NCI-H2196 (cell line): ENCODE data around the gene SYT14.
"Not testable (repeated sequence)": the region's sequence is repeated elsewhere in the genome, so short reads cannot be mapped to it uniquely, and the experiment has no call there.

Experiments
- DNase-seq: peaks from one replicate; lab custom pipeline; 2025; ENCODE audit not compliant: unreplicated experiment; lab: John Stamatoyannopoulos, UW

SYT14 gene

DNA sequence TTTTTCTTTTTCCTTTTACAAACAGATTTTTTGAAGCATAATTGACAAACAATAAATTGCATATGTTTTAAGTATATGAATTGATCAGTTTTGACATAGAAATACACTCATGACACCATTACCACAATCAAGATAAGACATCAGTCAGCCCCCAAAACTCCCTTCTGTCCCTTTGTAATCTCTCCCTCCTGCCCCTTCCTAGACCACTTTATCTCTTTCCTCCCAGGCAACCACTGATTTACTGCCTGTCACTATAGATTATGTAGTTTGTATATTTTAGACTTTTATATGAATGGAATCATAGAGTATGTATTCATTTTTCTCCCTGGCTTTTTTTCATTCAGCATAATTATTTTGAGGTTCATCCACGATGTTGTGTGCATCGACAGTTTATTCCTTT, 6.9 kb upstream of the SYT14 start:
- no peak for DNase-seq

DNA sequence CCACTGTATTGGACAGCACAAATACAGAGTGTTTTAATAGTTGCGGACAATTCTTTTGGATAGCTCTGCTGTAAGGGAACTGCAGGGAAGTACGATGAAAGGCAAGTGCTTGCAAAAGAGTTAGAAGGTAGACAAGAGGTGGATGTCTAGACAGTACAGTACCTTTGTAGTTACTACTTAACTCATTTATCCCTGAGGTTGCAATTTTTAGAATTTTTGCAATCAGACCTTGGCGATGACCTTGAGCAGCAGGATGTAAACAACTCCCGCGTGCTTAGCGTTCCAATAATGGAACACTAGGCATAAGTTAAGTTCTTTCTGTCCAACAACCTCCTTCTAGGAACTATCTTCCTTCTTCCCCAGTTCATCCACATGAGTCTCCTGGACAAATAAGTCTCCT, 1.9 kb upstream of the SYT14 start:
- DNase-seq = no peak

DNA sequence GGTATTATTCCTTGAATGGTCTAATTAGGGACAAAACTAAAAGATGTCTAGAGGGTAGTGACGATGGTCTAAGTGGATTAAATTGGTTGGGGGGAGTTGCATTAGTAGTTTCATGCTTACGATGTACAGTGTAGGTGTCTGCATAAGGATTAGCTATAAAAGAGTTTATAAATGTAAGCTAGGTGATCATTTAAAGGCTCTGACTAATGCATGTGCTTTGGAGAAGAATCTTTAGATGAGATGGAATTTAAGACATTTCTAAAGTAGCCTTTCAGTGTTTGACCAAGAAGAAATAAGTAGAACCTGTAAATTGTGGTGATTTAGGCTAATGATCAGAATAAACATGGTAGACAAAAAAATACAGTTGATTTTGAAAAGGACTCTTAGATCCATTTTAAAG, 7.4 kb downstream of the SYT14 start:
- DNase-seq = no peak

DNA sequence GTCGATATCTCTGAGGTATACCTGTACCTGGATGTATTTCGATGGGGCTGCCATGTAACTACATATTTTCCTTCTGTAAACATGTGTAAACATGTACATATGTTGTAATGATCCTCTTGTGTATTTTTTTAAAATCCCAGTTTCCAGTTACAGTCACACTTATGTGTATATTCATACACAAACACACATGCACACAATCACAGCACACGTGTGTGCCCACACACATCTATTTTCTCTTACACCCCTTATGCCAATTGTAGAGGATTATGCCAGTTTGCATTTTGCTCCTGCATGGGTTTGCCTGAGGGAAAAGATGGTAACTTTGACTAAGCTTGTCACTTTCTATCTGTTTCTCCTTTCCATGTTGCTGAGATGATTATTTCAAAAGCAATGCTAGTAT, 10.1 kb downstream of the SYT14 start:
- no peak for DNase-seq

DNA sequence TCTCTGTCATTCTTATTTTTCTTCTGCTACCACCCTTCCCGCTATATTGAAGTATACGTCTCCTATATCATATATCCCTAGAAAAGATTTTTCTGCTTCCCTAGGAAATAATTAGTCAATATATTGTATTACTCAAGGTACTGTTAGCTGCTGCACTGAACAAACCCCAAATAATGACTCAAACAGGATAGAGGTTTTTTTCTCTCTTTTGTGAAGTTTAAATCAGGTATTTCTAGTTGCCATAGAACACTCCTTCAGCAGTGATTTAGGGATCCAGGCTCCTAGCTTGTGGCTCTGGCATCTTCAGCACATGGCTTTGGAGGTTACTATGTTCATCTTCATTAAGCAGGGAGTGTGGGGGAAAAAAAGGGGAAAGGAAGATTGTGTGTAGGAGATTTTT, 18.1 kb downstream of the SYT14 start:
- no peak for DNase-seq

DNA sequence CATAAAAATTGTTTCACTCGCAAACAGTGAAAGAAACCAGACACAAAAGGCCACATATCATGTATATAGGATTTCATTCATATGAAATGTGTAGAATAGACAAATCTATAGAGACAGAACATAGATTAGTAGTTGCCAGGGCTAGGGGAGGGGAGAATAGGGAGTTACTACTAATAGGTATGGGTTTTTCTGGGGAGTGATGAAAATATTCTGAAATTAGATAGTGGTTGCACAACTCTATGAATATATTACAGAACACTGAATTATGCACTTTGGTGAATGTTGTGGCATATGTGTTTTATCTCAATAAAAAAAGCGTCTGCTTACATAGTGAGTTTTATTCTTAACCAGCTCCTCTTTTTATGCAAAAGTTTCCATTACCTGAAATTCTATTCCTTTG, 21.6 kb downstream of the SYT14 start:
- DNase-seq = no peak

DNA sequence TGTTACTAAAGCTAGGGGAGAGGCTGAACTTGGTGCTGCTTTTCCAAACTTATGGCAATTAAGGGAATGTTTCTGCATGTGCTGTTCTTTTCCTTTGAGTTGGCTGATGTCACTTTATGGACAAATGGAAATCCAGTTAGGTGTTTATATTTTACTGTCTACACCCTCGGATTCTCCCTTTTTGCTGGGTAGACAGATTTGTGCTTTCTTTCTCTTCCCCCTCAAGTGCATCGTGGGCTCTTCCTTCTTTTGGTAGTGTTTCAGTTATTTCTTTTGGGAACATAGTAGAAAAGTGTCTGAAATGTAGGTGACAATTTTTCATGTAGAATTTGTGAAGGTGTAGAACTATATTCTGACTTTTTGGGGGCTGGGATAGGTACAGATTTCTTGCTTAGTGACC, 22.9 kb downstream of the SYT14 start:
- no peak for DNase-seq

DNA sequence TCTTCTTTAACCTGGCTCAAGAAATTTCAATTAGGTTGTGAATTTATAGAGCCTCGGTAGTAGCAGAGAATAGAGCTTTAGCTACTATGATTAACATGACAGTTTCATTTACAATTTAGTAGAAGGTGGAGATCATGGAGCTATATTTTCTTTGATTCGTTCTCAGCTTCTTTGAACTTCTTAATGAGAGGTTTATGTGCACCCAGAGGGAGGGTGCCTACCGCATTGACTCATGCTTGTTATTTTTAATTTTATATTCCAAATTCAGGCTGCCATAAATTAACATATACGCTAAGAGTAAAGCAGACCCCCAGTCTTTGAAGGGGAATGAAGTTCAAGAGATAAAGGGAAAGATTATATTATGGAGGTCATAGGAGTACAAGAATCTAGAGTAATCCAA, 24.4 kb downstream of the SYT14 start:
- DNase-seq = no peak

DNA sequence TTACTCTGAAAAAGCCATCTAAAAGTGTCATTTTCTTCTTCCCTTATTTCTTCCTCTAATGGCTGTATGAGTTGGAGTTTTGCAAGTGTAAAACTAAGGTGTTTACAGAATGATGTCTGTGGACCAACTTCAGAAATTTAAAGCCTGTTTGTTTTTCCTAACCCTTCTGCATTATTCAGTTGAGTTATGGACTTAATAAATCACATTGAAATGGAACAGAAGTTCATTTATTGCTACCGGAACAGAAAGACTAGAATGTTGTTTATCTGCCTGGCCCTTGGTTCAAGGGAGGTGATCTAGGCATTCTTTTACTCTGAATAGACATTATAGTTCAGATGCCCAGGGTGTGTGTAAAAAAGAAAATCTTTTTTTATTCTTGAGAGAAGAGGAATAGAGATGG, 24.8 kb downstream of the SYT14 start:
- DNase-seq = no peak

DNA sequence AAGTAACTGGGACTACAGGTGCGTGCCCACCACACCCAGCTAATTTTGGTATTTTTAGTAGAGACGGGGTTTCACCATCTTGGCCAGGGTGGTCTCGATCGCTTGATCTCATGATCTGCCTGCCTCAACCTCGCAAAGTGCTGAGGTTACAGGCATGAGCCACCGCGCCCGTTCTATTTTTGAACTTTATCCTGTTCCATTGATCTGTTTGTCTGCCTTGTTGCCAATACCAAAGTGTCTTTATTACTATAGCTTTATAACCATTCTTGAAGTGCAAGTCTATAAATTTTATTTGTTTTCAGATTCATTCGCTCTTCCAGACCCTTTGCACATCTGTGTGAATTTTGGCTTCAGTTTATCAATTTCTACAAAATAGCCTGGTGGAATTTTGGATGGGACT, 28.0 kb downstream of the SYT14 start:
- DNase-seq = no peak

DNA sequence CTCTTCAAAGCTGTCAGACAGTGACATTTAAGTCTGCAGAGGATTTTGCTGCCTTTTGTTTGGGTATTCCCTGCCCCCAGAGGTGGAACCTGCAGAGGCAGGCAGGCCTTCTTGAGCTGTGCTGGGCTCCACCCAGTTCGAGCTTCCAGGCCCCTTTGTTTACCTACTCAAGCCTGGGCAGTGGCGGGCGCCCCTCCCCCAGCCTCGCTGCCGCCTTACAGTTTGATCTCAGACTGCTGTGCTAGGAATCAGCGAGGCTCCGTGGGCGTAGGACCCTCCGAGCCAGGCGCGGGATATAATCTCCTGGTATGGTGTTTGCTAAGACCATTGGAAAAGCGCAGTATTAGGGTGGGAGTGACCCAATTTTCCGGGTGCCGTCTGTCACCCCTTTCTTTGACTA, 40.7 kb downstream of the SYT14 start:
- DNase-seq = not testable (repeated sequence)

DNA sequence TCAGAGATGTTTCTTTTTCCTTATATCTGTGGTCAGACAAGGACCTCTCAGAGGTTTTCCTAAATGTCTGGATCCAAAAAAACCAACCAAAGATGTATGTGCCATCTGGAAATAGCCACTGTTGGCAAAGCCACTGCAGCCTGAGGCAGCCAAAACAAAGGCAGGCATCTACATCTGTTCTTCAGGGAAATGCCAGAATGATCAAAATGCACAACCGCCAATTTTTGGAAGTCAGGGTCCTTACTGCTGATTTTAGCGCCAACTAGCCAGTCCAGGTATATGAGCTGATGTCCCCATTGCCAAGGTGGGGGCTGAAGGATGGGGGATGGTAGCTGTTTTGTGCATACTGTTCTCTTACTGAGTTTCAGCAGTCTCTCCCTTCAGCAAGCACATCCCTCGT, 45.9 kb downstream of the SYT14 start:
- DNase-seq = no peak

DNA sequence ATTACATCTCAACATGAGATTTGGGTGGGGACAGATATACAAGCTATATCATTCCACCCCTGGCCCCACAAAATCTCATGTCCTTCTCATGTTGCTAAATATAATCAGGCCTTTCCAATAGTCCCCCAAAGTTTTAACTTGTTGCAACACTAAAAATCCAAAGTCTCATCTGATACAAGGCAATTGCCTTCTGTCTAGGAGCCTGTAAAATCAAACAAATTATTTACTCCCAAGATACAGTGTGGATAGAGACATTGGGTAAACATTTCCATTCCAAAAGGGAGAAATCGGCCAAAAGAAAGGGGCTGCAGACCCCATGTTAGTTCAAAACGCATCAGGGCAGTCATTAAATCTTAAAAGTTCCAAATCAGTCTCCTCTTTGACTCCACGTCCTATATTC, 47.0 kb downstream of the SYT14 start:
- DNase-seq = no peak

DNA sequence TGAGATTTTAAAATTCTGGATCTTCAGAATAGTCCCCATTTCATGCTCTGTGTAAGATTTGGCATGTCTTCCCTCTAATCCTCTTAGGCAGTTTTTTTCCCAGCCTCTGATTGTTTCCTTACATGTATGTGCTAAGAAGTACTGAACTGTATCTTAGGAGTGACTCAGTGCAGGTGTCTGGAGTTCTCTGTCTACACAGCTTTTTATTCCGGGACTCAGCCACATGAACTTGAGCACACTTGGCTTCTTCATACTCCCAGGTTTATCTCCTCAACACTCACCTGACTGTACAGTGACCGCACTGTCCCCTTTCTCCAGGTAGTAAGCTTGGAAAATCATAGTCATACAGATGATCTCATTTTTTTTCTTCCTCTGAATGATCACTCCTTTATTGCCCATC, 50.7 kb downstream of the SYT14 start:
- no peak for DNase-seq

DNA sequence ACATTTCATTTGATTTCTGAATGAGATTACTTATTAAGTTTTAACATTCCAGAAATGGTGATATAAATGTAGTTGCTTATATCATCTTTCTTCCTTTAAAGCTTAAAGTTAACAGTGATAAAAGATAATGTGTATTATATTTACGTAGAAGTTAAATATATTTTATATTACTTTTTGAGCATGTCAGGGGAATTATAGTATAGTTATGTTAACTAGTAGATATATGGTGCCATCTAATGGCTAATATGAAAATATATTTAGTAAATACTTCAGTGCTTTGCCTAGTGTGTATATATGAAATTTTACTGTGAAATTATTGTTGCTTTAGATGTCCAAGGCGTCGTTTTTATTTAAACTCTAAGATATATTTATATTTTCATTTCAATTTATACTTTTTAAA, 51.5 kb downstream of the SYT14 start:
- peak; percentile 37 for DNase-seq

DNA sequence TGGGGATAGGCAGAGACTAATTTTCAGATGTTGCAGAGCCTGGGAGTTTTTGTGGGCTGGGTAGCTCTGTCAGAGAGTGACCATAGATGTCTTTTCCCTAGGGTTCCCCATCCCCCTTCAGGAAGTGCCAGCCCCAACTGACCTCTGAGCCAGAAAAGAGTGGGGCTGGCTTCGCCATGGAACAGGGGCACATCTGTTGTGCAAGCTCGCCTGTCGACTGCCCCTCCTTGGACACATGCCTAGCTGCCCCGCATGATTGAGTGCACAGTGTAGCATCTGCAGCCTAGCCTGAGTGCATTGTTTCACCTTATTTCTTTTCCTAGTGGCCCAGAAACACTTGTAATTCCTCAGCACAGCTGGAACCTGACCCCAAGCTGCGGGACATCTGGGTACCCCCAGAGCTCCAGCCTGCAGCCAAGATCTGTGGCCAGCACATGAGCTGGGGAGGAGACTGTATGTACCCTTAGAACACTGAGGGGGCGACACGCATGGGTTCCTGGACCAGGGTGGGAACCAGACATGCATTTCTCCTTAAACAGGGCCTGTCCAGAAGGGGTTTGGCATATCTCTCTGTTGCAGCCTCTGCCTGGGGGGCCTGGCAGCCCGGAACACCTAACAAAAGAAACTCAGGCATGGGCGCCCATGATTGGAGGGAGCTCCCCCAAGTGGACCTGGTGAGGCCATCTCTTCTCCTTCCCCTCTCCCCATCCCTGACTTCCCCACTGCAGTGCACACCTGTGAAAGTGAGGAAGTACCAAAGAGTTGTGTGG, 55.2 kb downstream of the SYT14 start:
- no peak for DNase-seq

DNA sequence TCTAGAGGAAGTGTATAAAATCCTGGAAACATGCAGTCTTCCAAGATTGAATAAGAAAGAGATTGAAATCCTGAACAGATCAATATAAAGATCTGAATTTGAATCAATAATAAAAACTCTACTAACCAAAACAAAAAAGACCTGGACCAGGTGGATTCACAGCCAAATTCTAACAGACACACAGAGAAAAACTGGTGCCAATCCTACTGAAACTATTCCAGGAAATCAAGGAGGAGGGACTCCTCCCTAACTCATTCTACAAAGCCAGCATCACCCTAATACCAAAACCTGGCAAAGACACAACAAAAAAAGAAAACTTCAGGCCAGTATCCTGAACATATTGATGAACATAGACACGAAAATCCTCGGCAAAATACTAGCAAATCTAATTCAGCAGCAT, 58.3 kb downstream of the SYT14 start:
- no peak for DNase-seq

DNA sequence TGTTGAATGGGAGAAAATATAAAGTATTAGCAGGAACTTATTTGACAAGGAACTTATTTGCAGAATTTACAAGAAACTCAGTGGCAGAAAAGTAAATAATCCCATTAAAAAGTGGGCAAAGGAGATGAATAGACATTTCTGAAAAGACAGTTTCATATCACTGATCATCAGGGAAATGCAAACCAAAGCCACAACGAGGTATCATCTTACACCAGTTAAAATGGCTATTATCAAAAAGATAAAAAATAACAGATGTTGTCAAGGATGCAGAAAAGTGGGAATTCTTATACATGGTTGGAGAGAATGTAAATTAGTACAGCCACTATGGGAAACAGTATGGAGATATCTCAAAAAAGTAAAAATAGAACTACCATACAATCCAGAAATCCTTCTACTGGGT, 61.0 kb downstream of the SYT14 start:
- no peak for DNase-seq

DNA sequence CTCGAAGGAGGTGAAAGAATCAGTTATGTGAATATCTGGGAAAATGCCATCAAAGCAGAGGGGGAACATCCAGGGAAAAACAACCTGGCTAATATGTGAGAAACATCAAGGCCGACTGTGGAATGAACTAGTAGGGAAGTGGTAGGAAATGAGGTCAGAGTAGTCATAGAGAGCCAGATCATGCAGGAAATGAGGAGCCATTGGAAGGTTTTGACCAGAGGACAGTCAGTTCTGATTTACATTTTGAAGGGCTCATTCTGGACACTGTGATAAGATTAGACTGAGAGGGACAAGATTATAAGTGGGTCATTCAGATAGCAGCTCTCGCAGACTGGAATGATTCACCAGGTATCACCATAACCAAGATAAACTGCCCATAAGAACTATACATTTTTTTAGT, 63.7 kb downstream of the SYT14 start:
- DNase-seq = no peak

DNA sequence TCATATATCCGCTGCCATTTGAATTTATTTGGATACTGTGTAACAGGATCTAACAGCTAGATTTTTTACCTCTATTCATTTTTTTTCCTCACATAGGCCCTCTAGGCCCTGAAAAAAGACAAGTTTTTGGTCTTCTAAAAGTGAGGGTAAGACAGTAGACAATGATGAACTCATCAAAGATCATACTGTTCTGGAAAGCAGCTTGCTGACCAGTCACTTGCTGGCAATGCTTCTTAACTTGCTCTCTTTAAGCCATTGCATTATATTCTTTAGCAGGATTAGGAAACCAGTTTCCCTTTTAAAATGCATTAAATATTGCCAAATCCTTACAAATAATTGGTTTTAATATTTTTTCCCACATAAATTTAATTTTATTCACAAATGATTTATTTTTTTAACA, 65.5 kb downstream of the SYT14 start:
- no peak for DNase-seq

DNA sequence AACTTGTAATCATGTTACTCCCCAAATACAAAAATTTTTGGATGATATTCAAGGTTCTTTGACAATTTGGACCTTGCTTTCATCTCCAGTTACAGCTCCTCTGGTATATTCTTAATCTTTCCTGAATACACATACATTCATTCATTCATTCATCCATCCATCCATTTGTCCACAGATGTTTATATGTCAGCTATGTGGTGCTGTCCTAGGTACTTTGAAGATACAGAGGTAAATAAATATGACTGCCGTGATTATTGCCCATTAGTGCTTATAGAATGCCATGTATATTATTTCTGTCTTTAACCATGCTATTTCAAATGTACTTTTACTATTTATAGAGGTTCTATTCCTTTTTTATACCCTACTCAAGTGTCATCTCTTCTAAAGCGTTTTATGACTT, 72.1 kb downstream of the SYT14 start:
- no peak for DNase-seq

DNA sequence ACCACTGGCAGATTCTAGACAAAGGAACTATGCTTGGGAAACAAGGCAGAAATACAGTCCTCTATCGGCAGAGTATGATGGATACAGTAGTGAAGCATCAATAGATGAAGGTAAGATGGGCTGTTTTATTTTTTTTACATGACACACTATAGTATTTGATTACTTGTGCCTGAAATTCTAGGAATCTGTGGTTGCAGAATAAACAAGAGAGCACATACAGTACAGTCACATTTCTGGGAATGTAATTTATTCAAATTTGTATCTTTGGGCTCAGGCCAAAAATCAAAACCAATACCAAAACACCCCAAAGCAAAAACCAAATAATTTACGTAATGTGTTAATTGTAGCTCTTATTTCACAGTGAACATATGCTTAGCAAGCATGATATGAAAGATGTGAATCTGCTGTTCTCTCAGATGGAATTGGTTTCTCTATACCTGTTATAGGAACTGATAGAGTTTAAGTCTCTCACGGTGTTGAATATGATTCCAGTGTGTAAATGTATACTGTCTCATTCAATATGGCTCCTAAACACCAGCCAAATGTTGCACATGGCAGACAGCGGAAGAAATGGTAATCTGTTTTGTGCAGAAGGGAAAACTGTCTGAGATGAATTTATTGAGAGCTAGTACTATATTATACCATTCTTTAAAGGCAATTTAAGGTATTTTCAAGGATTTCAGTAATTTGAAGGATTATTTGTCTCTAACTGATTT, 83.3 kb downstream of the SYT14 start:
- DNase-seq = no peak

DNA sequence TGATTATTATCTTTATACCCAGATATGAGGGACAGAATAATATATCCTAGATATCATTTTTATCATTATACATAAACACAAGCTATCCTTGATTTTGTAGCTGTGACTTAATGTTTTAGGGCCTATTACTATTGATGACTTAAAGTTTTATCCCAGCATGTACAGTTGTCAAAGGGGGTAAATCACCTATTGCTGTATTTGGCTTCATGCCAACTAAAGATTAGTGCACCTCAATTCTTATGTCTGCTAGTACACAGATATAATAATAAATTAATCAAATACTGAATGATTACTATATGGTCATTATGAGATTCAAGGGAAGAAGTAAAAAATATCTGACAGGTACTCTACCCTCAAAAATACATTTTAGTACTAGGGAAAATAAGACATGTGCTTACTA, 84.0 kb downstream of the SYT14 start:
- DNase-seq = no peak
